Activated naive CD4-positive, alpha-beta T cell treated with anti-CD3 and anti-CD28 coated beads, Interleukin-2, amount 50 U/mL, for 16 hours (primary cell): Measurements from ENCODE around the gene GNB5.
A peak's percentile ranks its signal among the peaks of the same experiment; 100 is the strongest.
"Not testable (repeated sequence)": the region's sequence is repeated elsewhere in the genome, so short reads cannot be mapped to it uniquely, and the experiment has no call there.

Source experiments
- DNase-seq: peaks from one replicate; pipeline ENCODE4 v3.0.0-alpha.2; 2020

Gene GNB5

DNA sequence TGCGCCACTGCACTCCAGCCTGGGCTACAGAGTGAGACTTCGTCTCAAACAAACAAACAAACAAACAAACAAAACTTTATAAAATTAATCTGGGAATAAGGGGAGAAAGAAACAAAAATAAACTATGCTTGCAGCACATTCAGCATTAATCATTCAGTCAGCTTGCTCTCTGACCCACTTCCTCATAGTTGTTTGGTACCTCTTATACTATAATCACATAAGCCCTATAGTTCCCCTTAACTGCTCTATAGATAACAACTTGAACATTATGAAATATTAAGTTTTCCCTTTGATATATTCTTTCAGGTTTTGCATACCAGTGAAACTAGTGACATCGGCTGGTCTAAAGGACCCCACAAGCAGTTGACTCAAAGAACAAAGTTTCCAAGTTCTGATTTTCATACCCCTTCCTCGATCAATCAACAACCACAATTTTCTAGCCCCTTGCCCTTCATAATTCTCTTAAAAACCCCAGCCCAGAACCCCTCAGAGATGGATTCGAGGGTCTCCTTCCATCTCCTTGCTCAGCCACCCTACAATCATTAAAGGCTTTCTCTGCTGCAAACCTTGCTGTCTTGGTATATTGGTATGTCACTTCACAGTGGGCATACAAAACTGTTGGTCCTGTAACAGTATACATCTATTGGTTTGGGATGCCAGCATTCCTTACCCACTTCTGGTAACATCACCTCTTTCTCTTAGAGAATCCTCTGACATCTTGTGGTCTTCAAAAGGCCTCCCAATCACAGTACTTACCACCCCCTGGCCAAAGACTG is 105.0 kb downstream of the GNB5 start:
- DNase-seq, result no peak

DNA sequence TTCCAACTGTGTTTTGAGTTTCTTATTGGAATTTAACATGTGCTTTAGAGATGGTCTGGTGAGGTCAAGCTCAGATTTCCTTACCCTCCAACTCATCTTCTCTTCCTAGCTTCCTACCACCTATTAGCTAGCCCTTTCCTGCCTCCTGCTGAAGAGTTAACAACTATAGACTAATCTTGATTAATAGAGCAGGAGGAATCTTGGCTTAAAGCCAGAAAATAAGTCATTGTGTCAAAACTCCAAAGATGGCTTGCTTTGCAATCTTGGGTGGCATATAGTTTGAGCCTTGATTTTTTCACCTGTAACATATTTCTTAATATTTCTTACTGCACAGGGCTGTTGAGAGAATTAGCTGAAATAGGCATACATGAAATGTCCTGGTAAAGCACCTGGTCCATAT is 105.9 kb downstream of the GNB5 start:
- DNase-seq, result no peak

DNA sequence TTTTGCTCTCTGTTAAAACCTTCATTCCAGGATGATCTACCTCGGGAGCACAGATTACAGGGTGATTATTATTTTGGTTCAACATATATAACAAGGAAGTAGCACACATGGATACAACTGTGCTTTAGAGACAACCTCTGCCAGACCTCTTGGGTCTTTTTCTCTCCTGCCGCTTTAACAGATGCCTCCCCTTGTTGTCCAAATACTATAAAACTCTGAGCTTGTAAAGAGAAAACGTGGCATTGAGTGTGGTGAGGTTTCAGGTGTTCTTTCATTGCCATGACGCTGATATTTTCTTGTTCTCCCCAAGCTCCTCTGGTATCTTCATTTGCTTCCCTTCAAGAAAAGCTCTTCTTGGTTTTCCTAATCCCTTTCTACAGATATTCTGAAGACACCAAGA is 107.6 kb downstream of the GNB5 start:
- no peak for DNase-seq

DNA sequence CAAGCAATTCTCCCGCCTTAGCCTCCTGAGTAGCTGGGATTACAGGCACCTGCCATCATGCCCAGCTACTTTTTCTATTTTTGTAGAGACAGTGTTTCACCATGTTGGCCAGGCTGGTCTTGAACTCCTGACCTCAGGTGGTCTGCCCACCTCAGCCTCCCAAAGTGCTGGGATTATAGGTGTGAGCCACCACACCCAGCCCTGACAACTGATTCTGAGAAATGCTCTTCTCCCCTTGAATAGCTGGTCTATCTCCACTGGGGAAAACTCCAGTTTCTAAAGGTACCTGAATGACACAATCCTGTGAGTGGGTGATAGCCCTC is 108.2 kb downstream of the GNB5 start:
- DNase-seq, result not testable (repeated sequence)

DNA sequence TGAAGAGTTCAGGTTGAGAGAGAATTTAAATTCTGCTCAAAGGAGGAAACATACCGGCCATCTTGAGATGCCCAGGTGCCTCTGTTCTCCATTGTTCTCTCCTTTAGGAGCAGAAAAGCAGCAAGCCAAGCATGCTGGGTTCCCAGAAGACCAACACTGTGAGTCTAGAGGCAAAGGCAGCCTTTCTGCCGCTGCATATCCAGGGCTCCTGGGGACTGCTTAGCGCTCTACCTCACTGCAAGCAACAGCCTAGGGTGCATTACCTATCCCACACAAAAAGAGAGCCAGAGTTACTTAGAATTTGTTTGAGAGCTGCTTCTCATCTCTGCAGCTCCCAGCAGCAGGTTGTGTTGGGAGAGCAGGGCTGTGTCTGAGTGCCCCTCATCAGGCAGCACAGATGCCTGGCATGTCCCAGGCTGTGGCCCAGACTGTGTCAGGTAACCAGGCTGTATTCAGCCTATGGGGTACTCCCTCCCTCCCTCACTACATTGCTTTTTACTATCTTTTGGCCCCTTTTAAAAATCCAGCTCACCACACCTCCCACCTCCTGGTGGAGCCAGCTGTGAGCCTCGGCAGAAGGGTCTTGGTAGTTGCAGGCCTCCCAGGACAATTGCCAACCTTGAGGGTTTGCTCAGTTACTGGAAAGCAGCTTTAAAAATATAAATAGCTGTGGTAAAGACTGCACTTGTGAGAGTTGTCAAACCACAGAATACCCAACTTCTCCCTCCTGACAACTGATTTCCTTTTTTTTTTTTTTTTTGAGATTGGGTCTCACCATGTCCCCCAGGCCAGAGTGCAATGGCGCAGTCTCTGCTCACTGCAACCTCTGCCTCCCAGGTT is 108.8 kb downstream of the GNB5 start:
- no peak for DNase-seq

DNA sequence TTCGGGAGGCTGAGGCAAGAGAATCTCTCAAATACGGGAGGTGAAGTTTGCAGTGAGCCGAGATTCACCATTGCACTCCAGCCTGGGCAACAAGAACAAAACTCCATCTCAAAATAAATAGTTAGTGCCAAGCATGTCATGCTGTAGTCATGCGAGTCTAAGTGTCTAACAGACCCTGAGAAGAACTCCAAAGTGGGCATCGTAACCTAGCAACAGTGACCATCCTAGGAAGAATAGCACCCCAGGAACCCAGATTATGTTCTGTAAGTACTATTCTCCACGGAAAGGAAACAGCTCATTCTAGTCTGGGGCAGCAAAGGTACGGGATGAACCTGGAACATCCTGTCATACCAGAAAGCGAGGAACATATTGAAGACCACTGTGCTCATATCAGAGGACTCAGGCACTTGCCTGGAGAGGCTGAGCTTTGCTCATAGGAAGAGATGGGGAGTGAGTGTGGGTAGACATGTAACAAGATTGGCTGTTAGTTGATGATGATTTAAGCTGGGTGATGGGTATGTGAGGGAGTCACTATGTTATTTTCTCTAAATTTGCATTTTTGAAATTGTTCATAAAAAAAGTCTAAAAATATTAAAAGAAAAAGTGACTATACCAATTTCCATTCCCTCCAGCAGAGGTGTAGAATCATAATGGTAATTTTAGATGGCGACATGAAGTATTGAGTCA is 110.3 kb downstream of the GNB5 start:
- no peak for DNase-seq

DNA sequence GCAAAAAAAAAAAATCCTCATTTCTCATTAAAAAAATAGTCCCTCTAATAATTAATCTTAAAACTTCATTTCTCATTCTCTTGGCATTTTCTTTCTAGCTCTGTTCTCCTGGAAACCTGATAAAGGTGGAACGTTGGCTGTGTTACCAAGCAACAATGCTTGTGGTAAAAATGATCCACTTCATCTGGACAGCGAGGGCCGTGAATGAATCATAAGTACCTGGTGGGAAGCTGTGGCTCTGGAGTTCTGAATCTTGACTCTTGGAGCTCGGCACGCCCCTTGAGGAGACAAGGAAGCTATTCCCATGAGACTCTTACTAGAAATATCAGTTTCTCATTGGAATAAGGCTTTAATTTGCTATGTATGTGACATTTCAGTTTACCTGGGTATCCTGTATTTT is 111.2 kb downstream of the GNB5 start:
- DNase-seq, result no peak

DNA sequence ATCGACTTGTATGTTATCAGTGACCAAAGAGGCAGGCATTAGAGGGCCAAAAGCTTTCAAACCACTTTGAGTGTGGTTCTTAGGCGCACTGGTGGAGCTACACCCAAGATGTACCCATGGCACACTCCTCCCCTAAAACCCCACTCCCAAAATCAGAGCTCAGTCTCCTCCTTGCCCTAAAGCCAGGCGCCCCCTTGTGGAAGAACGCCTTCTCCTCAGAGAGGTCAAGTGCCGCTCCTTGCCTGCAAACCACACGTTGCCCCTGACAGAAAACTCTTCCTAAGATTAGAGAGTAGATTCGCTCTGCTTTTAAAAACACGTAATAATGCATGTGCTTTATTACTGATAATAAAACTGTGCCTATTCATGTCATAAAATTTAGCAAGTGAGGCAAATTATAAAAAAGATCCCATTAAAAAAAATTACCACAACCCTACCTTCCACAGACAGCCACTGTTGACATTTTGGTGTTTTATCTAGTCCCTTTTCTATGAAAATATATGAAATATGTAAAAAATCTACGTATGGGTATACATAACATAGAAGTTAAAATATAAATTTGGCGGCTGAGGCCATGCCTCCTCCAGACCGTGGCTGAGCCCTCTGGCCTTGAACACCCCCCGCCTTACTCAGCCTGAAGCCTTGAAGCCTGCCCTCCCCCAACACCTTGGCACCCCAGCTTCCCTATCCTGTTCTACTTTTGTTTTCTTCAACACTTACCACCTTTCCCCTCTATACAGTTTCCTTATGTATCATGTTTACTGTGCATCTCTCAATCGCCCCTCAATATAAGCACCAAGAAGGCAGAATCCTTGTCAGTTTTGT is 112.1 kb downstream of the GNB5 start:
- peak; percentile 84 for DNase-seq

DNA sequence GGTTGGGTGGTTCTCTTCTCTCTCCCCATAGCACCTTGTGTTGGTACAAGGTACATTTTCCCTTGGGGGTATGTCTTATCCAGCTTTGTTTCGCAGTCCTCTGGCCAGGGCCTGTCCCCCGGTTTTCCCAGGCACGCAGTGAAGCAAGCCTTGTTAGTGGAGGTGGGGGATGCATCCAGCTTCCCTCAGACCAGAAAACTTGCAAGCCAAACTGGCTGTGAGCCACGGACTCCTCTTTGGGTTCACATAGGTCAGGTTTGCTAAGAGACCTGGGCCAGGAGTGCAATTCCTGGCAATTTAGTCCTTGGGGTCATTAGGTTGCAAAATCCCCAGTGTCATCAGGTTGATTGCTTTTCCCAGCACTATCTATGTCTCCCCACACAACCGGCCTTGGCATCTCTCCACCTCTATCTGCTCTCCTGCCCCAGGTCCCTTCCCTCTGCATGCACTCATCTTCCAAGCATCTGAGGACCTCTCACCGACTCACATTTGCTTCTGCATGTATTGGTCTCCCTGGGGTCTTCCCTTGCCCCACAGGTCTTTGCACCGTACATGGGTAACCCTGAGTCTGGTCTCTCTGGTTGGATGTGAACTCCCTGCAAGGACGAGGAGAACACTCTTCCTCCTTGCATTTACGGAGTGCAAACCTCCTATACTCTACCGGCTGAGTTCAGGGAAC is 112.9 kb downstream of the GNB5 start:
- DNase-seq, result no peak

DNA sequence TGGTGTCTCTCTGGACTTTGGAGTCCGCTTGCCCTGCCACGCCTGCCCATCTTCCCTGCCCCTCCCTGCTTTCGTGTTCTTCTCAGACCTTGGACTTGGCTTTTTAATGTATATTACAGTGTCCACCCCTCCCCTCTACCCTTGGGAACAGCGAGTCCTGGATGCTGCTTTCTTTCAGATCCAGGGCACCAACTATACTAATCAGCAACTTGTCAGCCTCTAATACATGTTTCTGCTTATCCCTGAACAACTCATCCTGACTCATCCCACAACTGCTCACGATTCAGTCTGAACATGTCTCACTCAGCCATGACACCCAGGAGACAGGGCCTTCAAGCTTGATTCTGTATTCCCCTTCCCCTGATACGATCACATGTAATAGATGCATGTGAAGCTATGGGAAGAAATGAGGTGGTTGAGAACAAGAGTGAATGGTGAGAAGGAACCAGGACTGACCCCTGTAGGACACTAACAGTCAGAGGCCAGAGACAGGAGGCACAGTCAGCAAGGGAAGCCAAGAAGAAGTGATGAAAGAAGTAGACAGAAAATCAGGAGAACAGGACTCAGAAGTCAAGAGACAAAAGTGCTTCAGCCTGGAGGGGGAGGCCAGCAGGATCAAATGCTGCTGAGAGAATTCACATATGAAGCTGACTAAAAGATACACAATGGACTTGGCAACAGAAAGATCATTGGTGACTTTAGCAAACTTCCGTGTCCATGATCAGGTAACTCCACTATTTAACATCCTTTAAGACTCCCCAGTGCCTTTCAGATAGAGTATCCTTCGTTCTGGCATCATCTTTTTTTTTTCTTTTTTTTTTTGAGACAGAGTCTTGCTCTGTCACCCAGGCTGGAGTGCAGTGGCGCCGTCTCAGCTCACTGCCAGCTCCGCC is 114.1 kb downstream of the GNB5 start:
- no peak for DNase-seq

DNA sequence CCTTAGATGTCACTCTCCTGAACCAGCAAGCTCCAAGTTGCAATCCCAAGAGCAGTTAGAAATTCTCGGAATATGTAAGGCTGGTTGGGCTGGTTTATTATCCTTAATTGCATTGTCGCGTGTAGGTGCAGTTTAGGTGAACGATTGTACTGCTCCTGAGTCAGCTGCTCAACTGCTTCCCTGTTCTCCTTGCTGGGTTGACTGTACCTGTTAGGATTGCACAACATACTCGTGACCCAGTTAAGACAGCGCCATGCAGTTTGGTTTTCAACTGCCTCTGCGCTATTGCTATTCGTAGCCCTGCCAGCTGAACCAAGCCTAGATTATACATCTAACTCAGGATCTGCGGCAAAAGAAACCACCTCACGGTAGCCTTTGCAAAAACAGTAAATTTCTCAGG is 119.6 kb downstream of the GNB5 start:
- no peak for DNase-seq

DNA sequence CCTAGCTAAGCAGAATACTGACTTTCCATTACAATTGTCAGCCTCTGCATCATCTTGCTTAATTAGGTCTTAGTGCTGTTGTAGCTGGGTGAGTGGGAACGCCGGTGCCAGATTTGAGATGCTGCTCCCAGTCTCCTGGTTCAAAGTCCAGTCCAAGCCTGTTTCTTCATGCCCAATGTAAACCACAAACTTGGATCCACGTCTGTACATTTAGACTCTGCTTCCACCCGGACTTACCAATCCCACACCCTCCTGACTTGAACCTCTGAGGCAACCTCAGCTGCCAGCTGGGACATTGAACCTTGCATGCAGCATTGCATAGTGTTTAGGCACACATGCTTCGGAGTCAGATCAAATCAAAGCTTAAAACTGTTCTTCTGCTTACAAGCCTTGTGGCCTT is 121.6 kb downstream of the GNB5 start:
- no peak for DNase-seq

DNA sequence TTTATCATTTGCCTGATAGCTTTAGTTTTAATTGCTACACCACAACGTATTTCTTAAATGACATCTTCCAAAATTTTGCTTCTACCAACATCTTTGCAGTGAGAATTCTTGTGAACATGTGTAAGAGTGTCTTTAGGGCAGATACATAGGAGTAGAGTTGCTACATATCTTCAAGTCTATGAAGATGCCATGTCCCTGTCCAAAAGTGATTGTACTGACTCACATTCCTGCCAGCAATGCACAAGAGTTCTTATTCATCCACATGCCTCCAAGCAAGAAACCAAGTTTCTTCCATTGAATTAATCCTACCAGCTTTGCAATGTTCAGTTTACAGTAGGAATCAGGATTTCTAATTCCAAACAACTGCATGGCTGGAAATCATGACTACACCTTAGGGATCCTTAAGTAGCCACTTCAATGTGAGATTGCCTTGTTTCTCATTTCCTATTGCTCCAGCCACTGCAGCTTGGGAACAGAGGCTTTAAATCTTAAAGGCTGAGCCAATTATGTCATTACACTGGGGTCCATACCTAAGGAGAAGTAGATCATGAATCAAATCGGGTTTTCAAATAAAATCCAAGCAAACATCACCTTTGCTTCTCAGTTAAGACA is 123.1 kb downstream of the GNB5 start:
- DNase-seq, result no peak

DNA sequence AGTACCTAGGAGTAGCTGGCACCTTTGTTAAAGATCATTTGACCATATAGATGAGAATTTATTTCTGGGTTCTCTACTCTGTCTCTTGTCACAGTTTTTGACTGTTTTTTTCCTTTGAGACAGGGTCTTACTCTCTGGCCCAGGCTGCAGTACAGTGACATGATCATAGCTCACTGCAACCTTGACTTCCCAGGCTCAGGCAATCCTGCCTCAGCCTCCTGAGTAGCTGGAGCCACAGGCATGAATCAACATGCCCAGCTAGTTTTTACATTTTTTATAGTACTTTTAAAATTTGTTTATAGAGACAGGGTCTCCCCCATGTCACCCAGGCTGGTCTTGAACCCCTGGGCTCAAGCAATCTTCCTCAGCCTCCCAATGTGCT is 123.7 kb downstream of the GNB5 start:
- DNase-seq, result no peak

DNA sequence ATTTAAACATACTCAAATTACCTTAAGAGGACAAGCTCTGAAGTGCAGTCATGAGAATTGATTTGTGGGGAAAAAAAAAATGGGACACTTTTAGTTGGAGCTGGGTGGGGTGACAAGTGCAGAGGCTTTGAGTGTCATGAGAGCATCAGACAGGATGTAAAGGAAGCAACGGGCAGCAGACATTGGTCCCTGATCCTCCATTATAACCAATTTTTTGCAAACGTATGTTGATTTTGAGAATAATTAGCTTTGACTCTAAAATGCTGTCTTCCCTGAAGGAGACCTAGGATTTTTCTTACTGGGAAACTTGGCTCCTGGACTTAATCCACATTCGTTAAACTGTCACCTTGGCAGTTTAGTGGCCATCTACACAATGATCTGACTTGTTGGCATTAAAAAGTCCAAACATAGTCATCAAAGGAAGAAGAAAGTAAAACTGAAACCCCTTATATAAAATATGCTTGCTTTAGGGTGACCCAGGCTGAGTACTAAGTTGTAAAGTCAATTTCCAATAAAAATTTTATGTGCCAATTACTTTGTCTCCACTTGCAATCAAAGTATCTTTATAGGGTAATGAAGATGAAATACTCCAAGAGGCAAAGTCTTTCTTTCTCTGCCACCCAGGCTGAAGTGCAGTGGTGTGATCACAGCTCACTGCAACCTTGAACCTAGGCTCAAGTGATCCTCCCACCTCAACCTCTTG is 124.2 kb downstream of the GNB5 start:
- no peak for DNase-seq
